GM18511 (cell line): ENCODE data around the gene ANOS1.

Source experiments
- ATAC-seq: cut with Tn5 transposase; IDR thresholded peaks from one replicate; pipeline ENCODE4 v1.9.1; 2021; ENCODE audit warnings: mild to moderate bottlenecking, moderate library complexity; ENCODE audit not compliant: unreplicated experiment

ANOS1 gene

GRCh38 chrX:8721536-8721935 lies 10.4 kb downstream of the ANOS1 start:
- no peak for ATAC-seq

- no peak for ATAC-seq
These were observed 11.8 kb downstream of the ANOS1 start for GRCh38 chrX:8720136-8720535.

DNA sequence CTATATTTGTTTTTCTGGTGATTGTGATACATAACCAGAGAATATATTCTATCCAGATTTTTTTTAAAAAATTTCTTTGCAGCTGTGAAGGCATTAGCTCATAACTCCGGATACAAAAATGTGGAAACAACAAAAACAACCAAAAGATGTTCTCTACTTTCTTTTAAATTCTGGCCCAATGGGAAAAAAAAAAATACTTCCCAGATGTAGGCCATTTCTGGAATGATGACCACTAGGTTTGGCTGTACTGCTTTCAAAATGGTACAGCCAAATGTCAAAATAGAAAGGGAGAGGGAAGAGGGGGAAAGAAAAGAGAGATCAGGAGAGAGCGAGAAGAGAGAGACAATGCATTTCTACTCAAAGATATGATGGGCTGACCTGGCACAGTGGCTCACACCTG lies 14.6 kb downstream of the ANOS1 start:
- ATAC-seq, result no peak

DNA sequence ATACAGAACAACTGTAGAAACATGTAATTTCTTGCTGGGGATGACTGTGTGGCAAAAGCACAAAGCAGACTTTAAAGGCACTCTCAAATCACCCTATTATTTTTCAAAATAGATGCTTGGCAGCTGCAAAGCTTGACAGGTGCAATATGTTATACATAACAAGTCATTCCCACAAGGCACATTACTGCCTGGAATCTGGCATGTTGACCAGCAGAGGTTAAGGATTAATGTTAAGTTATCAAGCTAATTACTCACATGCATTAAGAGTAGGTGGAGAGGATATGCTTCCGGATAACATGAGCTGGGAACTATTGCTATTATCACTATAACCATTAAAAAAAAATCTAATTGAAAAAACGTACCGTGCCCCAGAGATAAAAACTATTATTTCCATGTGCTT lies 17.8 kb downstream of the ANOS1 start:
- ATAC-seq, result no peak

- no peak for ATAC-seq
These were observed 20.5 kb downstream of the ANOS1 start for GRCh38 chrX:8711401-8711800.

GRCh38 chrX:8704184-8704583 lies 27.8 kb downstream of the ANOS1 start:
- ATAC-seq, result no peak

DNA sequence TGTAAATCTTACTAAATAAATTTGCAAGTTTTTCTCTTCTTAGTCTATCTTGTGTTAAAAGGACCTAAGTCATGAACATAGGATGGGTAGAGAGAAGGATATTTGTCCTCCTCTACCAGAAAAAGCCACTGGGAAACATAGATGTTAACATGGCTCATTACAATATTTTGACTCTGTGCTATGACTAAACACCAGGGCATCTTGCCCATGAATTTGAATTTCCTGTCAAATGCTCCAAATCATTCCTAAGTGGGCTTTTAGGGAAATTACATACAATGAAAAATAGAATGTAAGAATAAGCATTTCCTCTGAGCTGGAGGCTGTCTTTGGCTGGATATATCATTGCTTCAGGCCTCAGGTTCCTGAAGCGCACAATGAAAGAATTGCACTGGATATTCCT lies 39.1 kb downstream of the ANOS1 start:
- ATAC-seq, result no peak

GRCh38 chrX:8689473-8689872 lies 42.5 kb downstream of the ANOS1 start:
- no peak for ATAC-seq

- no peak for ATAC-seq
These were observed 43.2 kb downstream of the ANOS1 start for GRCh38 chrX:8688776-8689175.

DNA sequence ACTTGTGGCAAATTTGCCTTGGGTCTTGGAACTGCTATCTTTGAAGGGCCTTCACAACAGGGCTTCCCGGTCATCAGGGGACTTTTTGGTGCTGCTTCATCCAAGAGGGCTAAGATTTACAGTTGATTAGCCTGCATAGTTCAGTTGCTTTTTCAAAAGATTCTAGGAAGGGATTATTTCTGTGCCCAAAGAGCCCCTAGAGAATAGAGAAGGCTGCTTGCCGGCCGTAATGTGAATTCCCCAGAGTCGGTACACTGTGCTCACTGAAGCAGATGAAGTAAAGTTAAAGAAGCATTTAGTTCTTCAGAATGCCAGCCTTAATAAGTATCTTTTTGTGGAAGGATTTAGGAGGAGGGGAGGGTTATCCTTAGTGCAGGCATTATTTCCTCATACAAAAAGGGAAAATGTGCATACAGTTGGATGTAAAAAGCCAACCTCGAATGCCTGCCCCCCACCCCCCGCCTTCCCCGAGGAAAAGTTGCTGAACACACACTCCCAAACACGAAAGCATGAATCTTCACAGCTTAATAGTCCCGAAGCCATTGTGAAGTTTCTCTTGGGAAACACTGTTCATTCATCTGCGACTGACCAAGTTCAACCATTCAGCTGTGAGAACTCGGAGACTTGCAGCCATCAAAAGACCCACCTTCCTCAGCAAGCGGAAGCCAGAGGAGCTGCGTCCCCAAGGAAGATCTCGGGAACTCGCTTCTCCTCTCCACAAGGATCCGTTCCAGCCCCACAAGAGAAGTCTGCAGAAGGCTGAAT lies 47.6 kb downstream of the ANOS1 start:
- no peak for ATAC-seq

DNA sequence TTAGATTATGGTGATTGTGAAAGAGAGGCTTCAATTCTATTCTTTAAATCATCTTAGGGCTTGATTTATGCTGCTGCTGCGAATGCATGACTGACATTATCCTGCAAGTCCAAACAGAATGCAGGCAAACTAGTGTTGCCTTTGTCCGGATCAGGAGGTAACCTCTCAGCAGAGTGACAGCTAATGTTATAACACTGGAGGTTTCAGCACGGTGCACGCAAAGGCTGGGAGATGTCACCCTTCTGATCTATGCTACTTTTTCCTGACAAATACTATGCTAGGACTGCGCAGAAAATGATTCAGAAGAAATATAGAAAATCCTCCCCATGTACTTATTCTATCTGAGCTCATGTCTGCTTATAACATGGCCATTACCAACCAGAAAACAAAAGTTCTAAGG lies 48.2 kb downstream of the ANOS1 start:
- no peak for ATAC-seq

DNA sequence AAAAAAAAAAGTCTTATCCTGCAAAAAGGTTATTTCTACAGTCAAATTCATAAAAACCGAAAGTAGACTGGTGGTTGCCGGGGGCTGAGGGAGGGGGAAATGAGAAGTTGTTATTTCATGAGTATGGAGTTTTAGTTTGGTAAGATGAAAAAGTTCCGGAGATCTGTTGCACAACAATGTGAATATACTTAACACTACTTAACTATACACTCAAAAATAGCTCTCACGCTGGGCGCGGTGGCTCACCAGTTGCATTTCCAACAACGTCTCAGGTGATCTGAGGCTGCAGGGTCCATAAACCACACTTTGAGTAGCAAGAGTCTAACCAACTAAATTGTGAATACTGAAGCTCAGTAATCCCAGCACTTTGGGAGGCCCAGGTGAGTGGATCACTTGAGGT lies 52.4 kb downstream of the ANOS1 start:
- no peak for ATAC-seq

- ATAC-seq, result no peak
These were observed 56.8 kb downstream of the ANOS1 start for GRCh38 chrX:8675006-8675630.

DNA sequence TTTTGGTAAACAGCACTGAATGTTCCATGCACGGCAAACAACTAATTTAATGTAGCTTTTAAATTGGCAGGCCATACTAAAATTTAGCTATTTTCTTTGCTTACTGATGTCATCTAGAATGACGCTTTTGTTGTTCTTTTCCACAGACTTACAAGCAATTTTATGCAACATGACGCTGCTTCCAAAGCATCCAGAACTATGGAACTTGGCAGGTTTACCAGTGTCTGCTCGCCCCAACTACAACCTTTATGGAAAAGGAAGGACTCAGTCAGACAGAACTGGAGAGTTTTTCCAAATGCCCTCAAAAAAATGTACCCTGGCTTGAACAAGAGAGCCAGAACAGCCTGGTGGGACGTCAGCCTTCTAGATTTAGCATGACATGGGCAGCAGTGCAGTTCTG lies 58.7 kb downstream of the ANOS1 start:
- no peak for ATAC-seq

DNA sequence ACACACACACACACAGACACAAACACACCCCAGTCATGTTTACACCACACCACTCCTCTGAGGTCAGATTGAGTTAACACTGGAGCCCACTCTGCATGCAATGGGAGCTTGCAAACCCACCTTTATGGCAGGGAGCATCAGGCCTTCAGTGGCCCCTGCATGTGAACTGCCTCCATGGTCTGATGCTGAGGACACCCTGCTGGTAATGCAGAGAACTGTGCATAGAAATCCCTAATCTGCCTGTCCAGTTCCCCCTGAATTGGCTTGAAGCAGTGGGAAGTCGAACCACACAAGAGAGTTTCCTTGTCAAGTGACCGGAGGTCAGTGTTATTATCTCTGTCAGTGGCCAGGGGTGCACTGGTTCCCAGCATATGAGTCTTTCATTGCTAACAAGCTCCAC lies 59.8 kb downstream of the ANOS1 start:
- no peak for ATAC-seq

GRCh38 chrX:8668813-8669212 lies 63.1 kb downstream of the ANOS1 start:
- ATAC-seq, result no peak

- no peak for ATAC-seq
These were observed 68.6 kb downstream of the ANOS1 start for GRCh38 chrX:8663325-8663724.

GRCh38 chrX:8657883-8658282 lies 74.1 kb downstream of the ANOS1 start:
- ATAC-seq, result no peak

DNA sequence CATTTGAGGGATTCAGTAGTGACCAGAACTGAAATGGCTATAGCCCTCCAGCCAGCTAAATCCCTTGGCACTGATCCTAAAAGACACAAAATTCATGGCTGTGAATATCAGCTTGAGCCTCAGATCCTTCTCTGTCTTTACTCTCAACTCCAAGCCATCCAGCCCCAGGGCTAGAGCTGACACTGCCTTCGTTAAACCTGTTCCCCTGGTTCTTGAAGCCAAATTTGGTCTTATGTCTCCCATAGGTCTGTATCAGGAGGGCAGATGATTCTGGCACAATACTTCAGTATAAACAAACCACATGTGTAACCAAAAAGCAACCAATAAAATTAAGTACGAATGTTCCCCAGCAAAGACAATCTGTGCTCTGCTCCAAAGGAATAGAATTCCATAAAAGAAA lies 78.0 kb downstream of the ANOS1 start:
- no peak for ATAC-seq

GRCh38 chrX:8649969-8650368 lies 82.0 kb downstream of the ANOS1 start:
- ATAC-seq, result no peak

DNA sequence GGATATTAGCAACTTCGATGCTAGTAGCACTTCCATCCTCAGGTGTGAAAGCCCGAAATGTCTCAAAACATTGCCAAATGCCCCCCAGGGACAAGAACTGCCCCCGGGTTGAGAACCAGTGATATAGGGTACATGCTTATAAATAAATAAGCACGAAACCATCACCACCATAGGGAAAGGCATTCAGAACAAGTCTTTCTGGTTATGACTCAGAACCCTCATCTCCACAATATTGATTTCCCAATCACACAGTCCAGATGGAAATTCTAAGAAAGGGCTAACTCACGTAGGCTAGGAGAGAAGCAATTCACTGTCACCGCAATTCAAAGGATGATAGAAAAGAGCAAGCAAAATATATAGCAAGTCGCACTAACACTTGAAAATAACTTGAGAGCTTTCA lies 84.8 kb downstream of the ANOS1 start:
- no peak for ATAC-seq

- no peak for ATAC-seq
These were observed 91.9 kb downstream of the ANOS1 start for GRCh38 chrX:8639949-8640475.

GRCh38 chrX:8636497-8636896 lies 95.4 kb downstream of the ANOS1 start:
- no peak for ATAC-seq
